HG03175 (cell line): Measurements from ENCODE around the gene FMO2.
"Not testable (repeated sequence)": the region's sequence is repeated elsewhere in the genome, so short reads cannot be mapped to it uniquely, and the experiment has no call there.

Source experiments
- ATAC-seq: cut with Tn5 transposase; IDR thresholded peaks from one replicate; pipeline ENCODE4 v1.9.1; 2021; ENCODE audit warnings: mild to moderate bottlenecking, moderate library complexity; ENCODE audit not compliant: unreplicated experiment

Gene FMO2

DNA sequence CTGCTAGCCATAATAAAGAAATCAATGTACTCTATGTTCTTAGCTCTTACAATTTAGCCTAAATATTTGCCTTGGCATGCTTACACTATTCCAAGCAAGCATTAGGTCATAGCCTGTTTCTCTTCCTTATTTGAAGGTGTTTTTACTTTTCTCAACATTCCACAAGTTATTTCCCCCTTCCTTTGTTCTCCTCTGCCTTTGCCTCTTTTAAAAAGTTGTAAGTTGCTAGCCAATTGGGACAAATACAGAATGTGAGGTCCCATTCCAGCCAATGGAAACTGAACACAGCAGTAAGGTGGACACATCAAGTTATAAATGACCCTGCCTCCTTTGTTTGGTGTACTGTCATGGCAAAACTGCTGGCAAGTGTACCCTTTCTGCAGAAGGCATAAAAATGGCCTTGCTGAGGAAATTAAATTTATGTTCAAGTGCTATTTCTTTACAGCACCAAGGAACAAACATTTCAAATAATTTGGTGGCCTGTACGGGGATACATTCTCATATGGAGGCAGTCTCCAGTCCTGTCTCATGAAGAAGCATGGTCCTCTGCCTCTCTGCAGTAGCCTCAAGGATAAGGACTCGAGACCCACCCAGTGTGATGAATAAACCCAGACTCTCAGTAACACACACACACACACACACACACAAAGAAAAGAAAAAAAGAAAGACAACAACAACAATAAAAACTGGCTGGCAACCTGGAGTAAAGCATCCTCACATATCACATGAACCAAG lies 34.4 kb downstream of the FMO2 start:
- no peak for ATAC-seq

DNA sequence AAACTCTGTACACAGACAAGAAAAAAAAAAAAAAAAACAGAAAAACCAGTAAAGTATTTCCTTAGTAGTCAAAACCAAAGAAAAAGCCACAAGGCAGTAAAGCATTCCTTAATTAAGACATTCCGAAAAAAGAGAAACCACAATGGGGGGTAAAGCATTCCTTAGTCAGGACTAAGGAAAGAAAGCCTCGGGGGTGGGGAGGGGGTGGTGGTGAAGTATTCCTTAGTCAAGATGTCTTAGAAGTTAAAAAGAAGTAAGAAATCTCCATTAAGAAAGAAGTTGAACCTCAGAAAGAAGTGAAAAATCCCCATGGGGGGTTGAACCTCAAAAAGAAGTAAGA lies 35.0 kb downstream of the FMO2 start:
- no peak for ATAC-seq

DNA sequence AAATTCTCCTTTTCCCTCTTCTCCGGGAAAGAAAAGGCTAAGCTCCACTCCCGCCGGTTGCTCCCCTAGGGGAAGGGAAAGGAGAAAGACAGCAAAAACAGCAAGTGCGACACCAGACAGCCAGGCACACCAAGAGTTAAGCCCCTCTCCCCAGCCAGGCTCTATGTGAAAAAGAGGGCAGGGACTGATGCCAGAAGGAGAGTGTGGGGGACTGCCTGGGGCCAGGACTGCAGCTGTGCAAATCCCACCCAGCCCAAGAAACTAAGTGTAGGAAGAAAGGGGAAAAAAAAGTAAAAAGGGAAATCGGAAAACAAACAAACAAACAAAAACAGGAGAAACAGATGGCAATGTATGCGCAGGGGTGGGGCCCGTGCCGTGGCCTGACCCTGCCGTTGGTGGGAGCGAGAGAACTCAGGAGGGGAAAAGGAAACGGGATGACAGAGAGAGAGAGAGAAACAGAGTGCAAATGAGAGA lies 35.5 kb downstream of the FMO2 start:
- no peak for ATAC-seq

DNA sequence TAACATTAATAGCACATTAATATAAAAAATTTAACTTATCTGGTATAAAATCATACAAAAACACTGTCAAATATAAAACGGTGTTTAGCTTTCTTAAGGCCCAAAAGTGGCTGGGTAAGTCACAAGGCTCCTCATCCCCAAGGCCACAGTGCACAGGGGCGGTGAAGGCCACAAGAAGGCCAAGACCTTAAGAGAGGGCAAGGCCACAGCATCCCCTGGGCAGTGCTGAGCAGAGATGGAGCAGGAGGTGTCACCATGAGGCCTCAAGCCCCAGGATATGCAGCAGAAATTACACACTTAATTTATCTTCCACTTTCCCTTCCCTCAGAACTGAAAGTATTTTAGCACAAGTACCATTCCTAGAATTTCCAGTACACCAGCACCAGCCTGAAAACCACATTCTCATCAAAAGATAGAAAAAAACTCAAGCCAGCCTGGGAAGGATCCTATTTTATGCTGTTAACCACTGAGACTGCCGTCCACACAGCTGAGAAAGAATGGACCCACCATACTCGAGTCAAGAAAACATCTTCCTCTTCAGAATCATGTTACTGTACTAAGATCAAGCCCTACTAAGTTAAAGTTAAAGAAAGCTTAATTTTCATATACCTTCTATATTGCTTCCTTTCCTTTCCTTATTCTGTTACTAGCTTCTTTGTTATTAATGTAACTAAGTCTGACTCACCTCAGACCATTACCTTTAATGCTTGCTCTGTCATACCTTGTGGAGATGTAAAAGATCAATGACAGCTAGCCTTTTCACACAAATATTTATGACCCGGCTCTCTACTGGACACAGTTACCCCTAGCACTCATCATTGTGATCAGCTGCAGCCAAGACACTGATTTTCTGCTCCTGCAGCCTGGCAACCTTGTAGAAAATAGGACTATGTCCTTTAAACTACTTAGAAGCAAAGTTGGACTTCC lies 36.8 kb downstream of the FMO2 start:
- no peak for ATAC-seq

DNA sequence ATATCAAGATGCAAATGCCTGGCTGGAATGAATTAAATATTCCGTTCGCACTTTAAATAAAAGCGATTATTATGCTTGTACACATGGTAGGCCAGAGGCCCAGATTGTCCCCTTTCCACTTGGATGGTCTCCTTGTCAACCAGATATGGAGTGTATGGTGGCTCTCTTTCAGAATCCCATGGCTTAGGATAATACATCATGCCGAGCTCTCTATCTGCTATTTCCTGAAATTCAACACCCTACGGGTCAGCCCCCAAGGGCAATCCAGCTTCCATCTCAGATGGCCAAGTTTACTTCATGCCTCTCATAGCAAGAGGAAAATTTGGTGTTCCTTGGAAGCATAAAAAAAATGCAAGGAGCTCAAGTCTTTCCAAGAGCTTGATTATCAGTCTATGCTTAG lies 37.8 kb downstream of the FMO2 start:
- no peak for ATAC-seq

DNA sequence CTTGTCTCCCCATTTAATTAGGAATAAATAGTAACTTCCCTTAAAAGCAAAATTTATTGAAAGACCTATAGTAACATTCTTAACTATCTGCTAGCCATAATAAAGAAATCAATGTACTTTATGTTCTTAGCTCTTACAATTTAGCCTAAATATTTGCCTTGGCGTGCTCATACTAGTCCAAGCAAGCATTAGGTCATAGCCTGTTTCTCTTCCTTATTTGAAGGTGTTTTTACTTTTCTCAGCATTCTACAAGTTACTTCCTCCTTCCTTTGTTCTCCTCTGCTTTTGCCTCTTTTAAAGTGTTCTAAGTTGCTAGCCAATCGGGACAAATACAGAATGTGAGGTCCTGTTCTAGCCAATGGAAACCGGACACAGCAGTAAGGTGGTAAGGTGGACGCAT lies 39.2 kb downstream of the FMO2 start:
- ATAC-seq = not testable (repeated sequence)

DNA sequence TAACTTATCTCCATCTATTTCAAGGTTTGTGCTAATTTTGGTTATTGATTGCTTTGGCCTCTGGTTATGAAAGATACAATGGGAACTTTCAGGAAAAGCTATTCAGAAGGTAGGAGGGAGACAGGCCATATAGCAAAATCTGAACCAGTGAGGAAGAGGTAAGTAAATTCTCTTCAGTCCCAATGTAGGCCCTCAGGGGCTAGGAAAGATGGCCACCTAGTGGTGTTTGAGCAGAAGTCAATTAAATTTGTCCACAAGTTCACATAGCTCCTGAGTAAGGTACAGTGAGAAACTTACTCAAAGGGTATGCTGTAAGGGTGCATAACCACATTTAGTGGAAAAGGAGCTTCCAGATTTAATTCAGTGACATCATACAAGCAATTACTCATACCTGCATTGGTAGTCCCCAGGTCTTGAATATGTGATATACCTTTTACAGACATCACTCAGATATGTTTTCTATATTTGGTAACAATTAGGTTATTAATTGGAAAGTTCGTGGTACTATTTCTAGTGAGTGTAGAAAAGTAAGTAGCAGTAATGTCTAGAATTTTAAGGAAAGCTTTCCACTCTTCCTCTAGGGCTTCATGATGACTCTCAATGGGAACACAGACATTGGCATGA lies 41.8 kb downstream of the FMO2 start:
- peak; percentile 90 for ATAC-seq

DNA sequence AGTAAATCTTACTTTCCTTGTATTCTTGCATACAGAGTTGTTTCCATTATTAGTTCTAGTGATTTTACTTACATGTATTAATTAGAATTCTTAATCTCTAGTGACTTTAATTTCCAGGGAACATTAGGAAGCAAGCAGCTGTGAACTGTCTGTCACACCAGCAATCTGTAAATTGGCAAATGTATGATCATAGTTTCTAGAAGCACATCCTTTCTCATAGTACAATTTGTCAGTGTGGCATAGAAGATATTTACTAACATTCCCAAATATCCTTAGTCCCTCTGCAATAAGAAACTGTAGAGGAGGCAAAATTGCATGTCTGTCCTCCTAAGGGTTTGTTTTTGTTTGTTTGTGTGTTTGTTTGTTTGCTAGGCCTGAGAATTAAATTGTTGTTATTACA lies 46.2 kb downstream of the FMO2 start:
- no peak for ATAC-seq

DNA sequence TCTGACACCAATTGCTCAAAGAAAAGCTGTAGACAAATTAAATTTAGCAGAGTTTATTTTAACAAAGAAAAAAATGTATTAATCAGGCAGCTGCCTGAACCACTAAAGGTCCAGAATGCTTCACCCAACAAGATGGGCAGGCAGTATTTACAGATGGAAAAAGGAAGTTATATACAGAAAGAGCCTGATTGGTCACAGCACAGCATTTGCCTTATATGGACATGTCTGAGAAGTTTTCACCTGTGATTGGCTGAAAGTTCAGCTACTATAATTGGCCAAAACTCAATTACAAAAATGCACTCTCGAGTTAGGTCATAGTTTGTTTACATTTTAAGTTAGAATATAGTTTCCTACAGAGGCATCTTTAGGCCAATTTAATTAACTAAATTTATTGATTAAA lies 48.1 kb downstream of the FMO2 start:
- ATAC-seq = no peak

DNA sequence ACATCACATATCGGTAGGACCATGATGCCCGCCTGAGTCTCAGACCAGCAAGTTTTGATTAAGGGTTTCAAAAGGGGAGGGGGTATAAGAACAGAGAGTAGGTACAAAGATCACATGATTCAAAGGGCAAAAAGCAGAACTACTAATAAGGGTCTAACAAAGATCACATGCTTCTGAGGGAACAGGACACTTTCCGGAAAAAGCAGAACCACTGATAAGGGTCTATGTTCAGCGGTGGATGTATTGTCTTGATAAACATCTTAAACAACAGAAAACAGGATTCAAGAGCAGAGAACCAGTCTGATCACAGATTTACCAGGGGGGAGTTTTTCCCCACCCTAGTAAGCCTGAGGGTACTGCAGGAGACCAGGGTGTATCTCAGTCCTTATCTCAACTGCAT lies 51.1 kb downstream of the FMO2 start:
- not testable (repeated sequence) for ATAC-seq

DNA sequence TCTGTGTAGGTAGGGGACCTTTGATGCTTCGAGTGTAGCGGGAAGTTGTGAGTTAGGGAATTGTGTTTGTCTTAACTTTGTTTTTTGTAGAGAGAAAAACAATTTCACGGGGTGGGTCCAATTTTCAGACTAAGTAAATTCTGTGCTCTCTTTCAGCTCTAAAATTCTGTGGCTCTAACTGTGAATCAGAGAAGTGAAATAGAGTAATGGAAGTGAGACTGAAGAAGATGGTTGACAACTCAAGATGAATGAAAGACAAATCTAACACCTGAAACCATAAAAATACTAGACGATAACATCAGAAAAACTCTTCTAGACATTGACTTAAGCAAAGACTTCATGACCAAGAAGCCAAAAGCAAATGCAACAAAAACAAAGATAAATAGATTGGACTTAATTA lies 58.8 kb downstream of the FMO2 start:
- ATAC-seq = no peak

DNA sequence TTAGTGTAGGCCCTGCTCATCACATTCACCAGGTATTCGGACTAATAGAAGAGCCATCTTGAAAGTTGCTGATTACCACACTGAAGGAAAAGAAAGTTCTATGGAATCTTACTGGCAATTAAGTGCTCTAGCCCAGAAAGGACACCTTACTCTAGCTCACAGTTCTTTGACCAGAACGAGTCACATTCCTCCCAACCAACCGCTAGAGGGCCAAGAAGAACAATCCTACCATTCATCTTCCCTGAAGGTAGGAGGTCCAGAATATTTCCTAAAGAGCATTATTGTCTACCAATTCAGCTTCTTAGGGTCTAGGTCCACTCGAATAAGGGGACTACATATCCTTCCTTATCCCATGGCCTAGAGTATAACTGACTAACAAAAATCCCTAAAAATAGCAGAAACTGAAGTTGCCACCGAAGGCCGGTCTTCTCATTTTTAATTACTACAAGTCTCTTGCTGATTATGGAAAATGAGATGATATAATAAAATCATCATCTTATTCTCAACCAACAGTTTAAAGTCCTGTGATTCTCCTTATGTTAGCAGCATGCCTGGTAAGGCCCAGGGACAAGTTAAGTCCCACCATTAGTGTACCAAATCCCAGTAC lies 60.5 kb downstream of the FMO2 start:
- peak; percentile 86 for ATAC-seq

DNA sequence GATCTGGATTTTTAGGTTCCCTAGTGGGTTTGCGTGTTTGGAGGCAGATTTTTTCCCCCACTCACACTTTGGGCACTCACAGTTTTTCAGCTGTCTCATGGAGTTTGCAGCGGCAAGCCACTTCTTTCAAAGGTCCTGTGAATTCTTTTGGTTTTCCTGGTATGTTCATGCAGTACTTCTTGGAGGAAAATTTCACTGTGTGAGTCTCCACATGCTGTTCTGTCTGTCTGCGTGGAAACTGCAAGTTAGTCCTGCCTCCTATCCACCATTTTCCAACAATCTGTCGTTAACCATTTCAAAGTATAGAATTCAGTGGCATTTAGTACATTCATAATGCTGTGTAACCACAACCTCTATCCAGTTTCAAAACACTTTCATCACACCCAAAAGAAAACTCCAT lies 62.4 kb downstream of the FMO2 start:
- no peak for ATAC-seq

DNA sequence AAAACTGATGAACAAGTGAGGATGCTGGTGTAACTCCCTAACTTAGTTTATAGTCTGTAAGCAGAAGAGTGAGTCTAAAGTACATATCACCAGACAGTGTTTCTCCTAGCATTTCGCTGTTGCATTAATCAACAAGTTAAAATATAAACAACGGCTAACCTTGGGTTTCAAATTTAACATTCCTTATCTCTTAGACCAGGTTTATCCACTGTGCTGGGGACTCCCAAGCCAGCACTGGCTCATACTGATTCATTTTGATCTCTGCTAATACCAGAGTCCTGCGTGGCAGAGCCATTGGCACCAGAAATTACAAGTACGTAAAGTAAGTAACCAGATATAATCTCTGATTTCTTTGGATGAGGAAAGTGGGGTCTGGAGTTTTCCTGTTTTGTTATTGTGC lies 63.2 kb downstream of the FMO2 start, which contains the start of gene FMO1:
FMO1 (plus strand) TSS at position 193 of the 400 bp plus-strand sequence. CDS start 9,594 bp downstream, outside the sequence.
- ATAC-seq = no peak

DNA sequence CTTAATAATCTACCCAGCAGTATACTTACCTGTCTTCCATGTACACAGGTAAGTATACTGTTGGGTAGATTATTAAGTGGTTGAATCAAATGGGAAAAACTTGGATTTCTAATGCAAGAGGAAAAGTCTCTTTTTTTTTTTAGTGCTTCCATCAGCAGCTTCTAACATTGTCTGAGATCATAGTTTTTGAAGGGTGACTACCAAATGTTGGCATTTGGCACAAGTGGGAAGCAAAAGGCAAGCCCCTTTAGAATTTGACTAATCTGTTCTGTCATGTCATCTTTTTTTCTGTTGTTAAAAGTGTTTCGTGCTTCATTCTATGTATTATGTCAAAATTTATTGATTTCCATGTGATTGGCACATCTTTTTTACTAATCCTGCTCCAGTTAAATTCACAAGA lies 63.7 kb downstream of the FMO2 start:
- ATAC-seq = no peak

DNA sequence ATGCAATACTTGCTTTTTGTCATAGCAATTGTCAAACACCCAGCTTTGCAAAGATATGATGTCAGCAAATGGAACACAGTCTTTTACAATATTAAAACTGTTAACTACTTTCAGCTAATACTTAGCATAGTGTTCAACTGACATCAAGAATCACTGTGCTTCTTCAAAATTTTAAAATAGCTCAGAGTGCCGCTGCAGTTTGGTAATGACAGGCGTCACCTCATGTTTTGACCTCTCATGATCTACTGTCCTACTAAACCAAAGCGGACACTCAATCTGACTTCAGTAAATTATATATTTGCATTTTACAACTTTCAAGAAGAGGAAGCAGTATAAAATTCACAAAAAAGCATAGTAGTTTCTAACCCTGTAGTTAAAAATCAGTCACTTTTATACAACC lies 65.2 kb downstream of the FMO2 start:
- ATAC-seq = no peak

DNA sequence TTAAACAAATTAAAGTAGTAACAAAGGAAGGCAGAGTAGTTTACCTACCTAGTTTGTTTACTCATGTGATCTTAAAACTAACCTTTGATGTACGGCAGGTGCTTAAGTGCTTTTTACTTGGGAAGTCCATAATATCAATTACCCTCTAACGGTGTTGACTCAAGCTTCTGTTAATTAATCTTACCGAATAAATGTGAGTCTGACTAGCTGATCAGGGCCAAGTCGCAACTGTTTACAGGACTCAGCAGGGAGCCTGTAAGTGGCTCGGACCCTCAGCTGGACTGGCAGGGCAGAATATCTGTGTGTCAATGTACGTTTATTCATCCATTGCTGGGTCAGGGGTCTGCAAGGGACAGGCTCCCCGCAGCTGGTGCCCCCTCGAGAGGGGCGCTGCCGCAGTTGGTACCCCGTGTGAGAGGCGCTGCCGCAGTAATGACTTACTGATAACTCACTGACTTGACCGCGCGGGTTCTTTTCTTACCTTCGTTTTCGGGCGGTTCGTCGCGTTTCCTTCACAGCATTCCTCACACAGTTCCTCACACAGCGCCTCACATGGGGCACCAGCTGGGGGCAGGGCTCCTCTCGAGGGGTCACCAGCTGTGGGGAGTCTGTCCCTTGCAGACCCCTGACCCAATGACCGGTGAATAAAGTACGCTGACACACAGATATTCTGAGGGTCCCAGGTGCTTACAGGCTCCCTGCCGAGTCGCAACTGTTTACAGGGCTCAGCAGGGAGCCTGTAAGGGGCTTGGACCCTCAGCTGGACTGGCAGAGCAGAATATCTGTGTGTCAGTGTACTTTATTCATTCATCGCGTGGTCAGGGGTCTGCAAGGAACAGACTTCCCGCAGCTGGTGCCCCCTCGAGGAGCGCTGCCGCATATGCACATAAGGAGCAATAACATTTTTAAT lies 66.2 kb downstream of the FMO2 start:
- peak; percentile 43 for ATAC-seq

DNA sequence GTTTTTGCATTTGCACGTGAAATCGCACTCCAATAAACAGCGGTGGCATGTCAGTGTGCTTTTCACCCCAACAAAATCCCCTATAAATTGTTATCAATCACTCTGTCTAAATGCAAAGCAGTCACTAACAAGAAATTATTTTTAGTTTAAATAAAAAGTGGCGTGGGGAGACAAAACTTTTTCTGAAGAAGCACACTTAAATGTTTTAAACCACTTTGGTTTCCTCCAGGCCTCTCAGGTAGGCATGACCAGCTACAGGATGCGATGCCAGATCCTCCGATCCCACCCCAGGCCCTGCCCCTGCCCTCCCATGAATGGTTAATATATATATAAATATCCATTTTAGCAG lies 66.8 kb downstream of the FMO2 start:
- ATAC-seq = no peak

DNA sequence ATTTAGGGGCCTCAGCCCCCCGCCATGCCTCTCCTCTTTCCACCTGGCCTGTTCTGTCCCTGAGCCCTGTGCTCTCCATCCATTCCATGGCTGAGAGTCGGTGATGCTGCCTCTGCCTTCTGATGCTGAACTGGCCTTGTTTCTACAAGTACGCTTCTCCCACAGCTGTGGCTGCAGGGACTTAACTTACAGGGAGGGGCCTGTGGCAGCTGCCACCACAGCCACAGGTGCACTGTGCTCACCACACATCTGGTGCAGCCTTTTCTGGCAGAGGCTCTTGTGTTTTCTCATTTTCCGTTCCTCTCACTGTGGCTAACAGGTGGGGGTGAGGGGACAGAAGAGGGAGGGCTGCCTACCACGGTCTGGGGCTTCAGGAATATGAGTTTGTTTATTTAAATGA lies 67.4 kb downstream of the FMO2 start:
- peak; percentile 59 for ATAC-seq

DNA sequence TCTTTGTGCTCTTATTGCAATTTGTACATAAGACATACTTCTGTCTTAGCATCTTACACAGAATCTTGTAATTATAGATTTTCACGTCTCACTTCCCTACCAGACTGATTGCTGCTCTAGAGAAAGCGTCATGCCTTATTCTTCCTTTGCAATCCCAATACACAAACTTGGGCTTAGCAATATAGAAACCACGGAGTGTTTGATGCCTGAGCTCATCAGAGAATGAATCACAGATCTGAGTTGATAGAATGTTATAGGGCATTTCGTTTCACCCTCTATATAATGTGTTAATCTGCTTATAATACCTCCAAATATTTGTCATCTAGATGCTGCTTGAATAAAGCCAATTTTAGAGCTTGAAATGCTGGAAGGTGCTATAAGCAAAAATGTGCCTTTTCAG lies 69.8 kb downstream of the FMO2 start:
- no peak for ATAC-seq
